SK-N-SH (cell line): ENCODE data around the gene KCNC2. TPM values are rescaled to one million over a fixed set of nuclear protein-coding genes. Genes with fewer than 3 reads are reported as not detected.

Source experiments
- CTCF ChIA-PET: fragments of 300-600, 350-600 bp; formaldehyde crosslinking; extraction: SDS; loops from one replicate; lab custom pipeline; 2021; lab: Yijun Ruan, JAX
- POLR2A ChIA-PET: fragments of 350-600 bp; sonication (Branson Sonifier 250); formaldehyde crosslinking; extraction: SDS; loops from one replicate; lab custom pipeline; 2020; ENCODE audit warnings: antibody characterized with exemption, inconsistent platforms; lab: Yijun Ruan, JAX
- DNase-seq: peaks from one replicate; pipeline ENCODE4 v3.0.0; 2012
- H2AFZ ChIP-seq: fragments of 200-600 bp; sonication (generic); 2 replicates; pipeline ENCODE4 v1.8.1; 2016; ENCODE audit warnings: antibody characterized with exemption, mild to moderate bottlenecking, low read depth
- H3F3A ChIP-seq: fragments of 200-600 bp; sonication (generic); replicated peaks from 2 replicates; pipeline ENCODE3; 2016; ENCODE audit warnings: antibody characterized with exemption, mild to moderate bottlenecking; ENCODE audit not compliant: insufficient read depth
- H3K27ac ChIP-seq, 2 experiments: fragments of 200-500 bp in 1 of 2; fragments of 200-600 bp in 1 of 2; sonication (Bioruptor generic) in 1 of 2; sonication (generic), shearing (Covaris generic) in 1 of 2; 2 replicates each; pipeline versions ENCODE4 v1.5.1 to v1.6.1; 2014 to 2016; ENCODE audit warnings: low read depth in 2 of 2, inconsistent platforms in 1 of 2, low read length in 1 of 2, mild to moderate bottlenecking in 1 of 2, mixed read lengths in 1 of 2
- H3K27me3 ChIP-seq: fragments of 200-600 bp; sonication (generic), shearing (Covaris generic); 2 replicates; pipeline ENCODE4 v1.6.1; 2016; ENCODE audit warnings: mixed run types; ENCODE audit not compliant: insufficient read depth
- H3K36me3 ChIP-seq, 2 experiments: fragments of 200-500 bp in 1 of 2; fragments of 200-600 bp in 1 of 2; sonication (Bioruptor generic) in 1 of 2; sonication (generic) in 1 of 2; replicated peaks in 1 of 2; 2 replicates each; pipeline versions ENCODE3 to v1.5.1; 2014 to 2016; ENCODE audit warnings: low read length in 1 of 2, mild to moderate bottlenecking in 1 of 2; ENCODE audit not compliant: insufficient read depth in 2 of 2, control insufficient read depth in 1 of 2
- H3K4me1 ChIP-seq, 2 experiments: fragments of 200-500 bp in 1 of 2; fragments of 200-600 bp in 1 of 2; sonication (Bioruptor generic) in 1 of 2; sonication (generic), shearing (Covaris generic) in 1 of 2; 2 replicates each; pipeline versions ENCODE4 v1.5.1 to v1.6.1; 2014 to 2016; ENCODE audit warnings: low read depth in 1 of 2, low read length in 1 of 2, mixed run types in 1 of 2; ENCODE audit not compliant: insufficient read depth in 2 of 2, control insufficient read depth in 1 of 2
- H3K4me2 ChIP-seq: fragments of 200-600 bp; sonication (generic), shearing (Covaris generic); 2 replicates; pipeline ENCODE4 v1.6.1; 2017; ENCODE audit warnings: mixed run types
- H3K4me3 ChIP-seq, 2 experiments: fragments of 200-500 bp in 1 of 2; fragments of 200-600 bp in 1 of 2; sonication (Bioruptor generic) in 1 of 2; sonication (generic), shearing (Covaris generic) in 1 of 2; 2 replicates each; pipeline versions ENCODE4 v1.5.1 to v1.8.1; 2014 to 2016; ENCODE audit warnings: low read depth in 2 of 2, inconsistent platforms in 1 of 2, low read length in 1 of 2, mild to moderate bottlenecking in 1 of 2, mixed read lengths in 1 of 2, moderate library complexity in 1 of 2
- H3K79me2 ChIP-seq: fragments of 200-600 bp; sonication (generic); 2 replicates; pipeline ENCODE4 v1.8.1; 2017; ENCODE audit warnings: mild to moderate bottlenecking; ENCODE audit not compliant: insufficient read depth
- H3K9ac ChIP-seq: fragments of 200-600 bp; sonication (generic); 2 replicates; pipeline ENCODE4 v1.6.1; 2017; ENCODE audit warnings: mixed run types
- H3K9me2 ChIP-seq: fragments of 200-600 bp; sonication (generic); 2 replicates; pipeline ENCODE4 v1.6.1; 2017; ENCODE audit warnings: mixed run types
- H3K9me3 ChIP-seq: fragments of 200-600 bp; sonication (generic); 2 replicates; pipeline ENCODE4 v1.6.1; 2017; ENCODE audit warnings: mixed run types, mild to moderate bottlenecking, moderate library complexity
- H4K20me1 ChIP-seq: fragments of 200-600 bp; sonication (generic); 2 replicates; pipeline ENCODE4 v1.6.1; 2017; ENCODE audit warnings: mild to moderate bottlenecking, mixed run types; ENCODE audit not compliant: insufficient read depth
- CHD2 ChIP-seq: fragments of 150-350 bp; IDR thresholded peaks from 2 replicates; pipeline ENCODE4 v1.6.1; 2018; ENCODE audit warnings: low read length; ENCODE audit not compliant: partially characterized antibody
- CTCF ChIP-seq: fragments of 200-600 bp; sonication (generic); IDR thresholded peaks from 2 replicates; pipeline ENCODE4 v1.6.1; 2017; ENCODE audit warnings: antibody characterized with exemption, mild to moderate bottlenecking, moderate library complexity
- EP300 ChIP-seq, 2 experiments: IDR thresholded peaks; 2 replicates each; pipeline versions ENCODE4 v1.4.0 to v1.6.1; 2012; ENCODE audit warnings: borderline replicate concordance in 1 of 2, low read depth in 1 of 2, low read length in 1 of 2
- EZH2phosphoT487 ChIP-seq: fragments of 200-600 bp; sonication (generic); IDR thresholded peaks from 2 replicates; pipeline ENCODE4 v1.6.1; 2017; ENCODE audit warnings: low read depth, mixed run types, mild to moderate bottlenecking, antibody characterized with exemption, moderate library complexity, borderline replicate concordance
- FOSL2 ChIP-seq: IDR thresholded peaks from 2 replicates; pipeline ENCODE4 v1.4.0; 2012; ENCODE audit warnings: low read depth, mild to moderate bottlenecking, moderate library complexity, borderline replicate concordance
- JUND ChIP-seq: IDR thresholded peaks from 2 replicates; pipeline ENCODE4 v1.4.0; 2012
- MAX ChIP-seq: IDR thresholded peaks from 2 replicates; pipeline ENCODE4 v1.4.0; 2012; ENCODE audit warnings: low read depth
- MEF2A ChIP-seq: IDR thresholded peaks from 2 replicates; pipeline ENCODE4 v1.4.0; 2012; ENCODE audit warnings: low read depth, borderline replicate concordance
- NFIC ChIP-seq: IDR thresholded peaks from 2 replicates; pipeline ENCODE4 v1.4.0; 2012; ENCODE audit warnings: borderline replicate concordance
- RXRA ChIP-seq: IDR thresholded peaks from 2 replicates; pipeline ENCODE4 v1.4.0; 2012; ENCODE audit warnings: low read depth, mild to moderate bottlenecking, borderline replicate concordance
- TCF12 ChIP-seq: IDR thresholded peaks from 2 replicates; pipeline ENCODE4 v1.4.0; 2012
- WGBS: methylation state at CpG from one replicate; pipeline ENCODE4 v1.1.6; 2017; ENCODE audit warnings: low lambda C conversion rate; 5-methylcytosine and 5-hydroxymethylcytosine counted together
- polyA plus RNA-seq, 3 experiments: library from polyadenylated mRNA; depleted of rRNA; stranded (reverse); fragments of >200 nt; gene quantifications; 2 replicates each; pipeline ENCODE4 v1.2.3, GENCODE V29; 2012
- TF ChIP-seq, protein P1 (sequence below): fragments of 150-350 bp; IDR thresholded peaks from 2 replicates; pipeline ENCODE4 v1.6.1; 2017; ENCODE audit warnings: antibody characterized with exemption, low read length, low read depth, borderline replicate concordance

Gene KCNC2
- polyA plus RNA-seq, 1 of the 3 experiments (the other 2 are of a cell fraction), result not detected

GRCh38 chr12:75048767-75049166, 160.9 kb downstream of the KCNC2 start:
- 45% methylated on average over 2 of the region's 2 CpGs for WGBS
- H3F3A ChIP-seq, result no peaks in the 10 kb centered on the region
- H3K9me2 ChIP-seq, result no peaks in the 10 kb centered on the region
- no peaks in the 10 kb centered on the region for H3K4me1 ChIP-seq
- POLR2A ChIA-PET, result no interaction called here
- H3K27me3 ChIP-seq, result no peaks in the 10 kb centered on the region
- TF ChIP-seq JUND, result no peak
- no peak for TF ChIP-seq CHD2
- no peak for DNase-seq
- no peak overlapping the region for H3K27ac ChIP-seq
- H3K9me3 ChIP-seq, result no peaks in the 10 kb centered on the region
- no peak overlapping the region for H3K4me2 ChIP-seq
- no peaks in the 10 kb centered on the region for H4K20me1 ChIP-seq
- no peak overlapping the region for H3K9ac ChIP-seq
- no peaks in the 10 kb centered on the region for H3K79me2 ChIP-seq
- CTCF ChIA-PET, result no interaction called here
- H2AFZ ChIP-seq, result no peak overlapping the region
- H3K4me3 ChIP-seq, result no peak overlapping the region
- H3K36me3 ChIP-seq, result no peaks in the 10 kb centered on the region

DNA sequence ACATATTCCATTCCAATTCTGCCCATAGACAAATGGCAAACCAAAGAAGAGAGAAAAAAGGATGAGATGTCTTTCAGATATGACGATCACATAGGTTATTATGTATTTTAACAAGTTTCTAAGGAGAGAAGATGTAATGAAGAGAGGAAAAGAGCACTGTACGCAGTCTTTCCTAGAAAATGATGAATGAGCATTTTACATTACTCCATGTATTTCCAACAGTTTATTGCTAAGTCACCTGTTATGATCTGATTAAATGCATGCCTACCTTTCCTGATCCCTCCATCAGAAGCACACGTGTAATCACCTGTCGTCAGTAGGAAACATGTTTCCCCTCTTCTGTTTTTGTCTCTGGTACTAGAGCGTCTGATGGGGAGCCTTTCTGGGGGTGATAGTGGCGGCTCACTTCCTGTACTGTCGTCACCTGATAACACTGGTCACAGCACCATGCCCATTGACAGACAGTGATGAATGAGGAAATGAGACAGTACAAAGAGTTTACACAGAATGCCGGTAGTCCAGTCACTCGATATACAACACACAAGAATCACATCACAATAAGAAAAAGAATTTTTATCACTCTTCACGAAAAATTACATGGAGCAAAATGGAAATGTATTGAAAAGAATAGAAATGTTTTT, 161.6 kb downstream of the KCNC2 start:
- H3F3A ChIP-seq, result no peaks in the 10 kb centered on the region
- no peak overlapping the region for H2AFZ ChIP-seq
- no peak for DNase-seq
- H3K4me3 ChIP-seq, result no peak overlapping the region
- H3K9ac ChIP-seq, result no peak overlapping the region
- no peaks in the 10 kb centered on the region for H3K36me3 ChIP-seq
- no peaks in the 10 kb centered on the region for H3K9me2 ChIP-seq
- no peak overlapping the region for H3K27ac ChIP-seq
- 20% methylated on average over 10 of the region's 10 CpGs for WGBS
- CTCF ChIA-PET, result no interaction called here
- H3K4me1 ChIP-seq, result no peaks in the 10 kb centered on the region
- TF ChIP-seq EP300 (IDR thresholded peaks at IDR 0.05; ENCODE audit: borderline replicate concordance in 1 of 2, low read depth in 1 of 2, low read length in 1 of 2) (no peak), JUND (no peak), MAX (no peak), NFIC (no peak), TCF12 (no peak), CHD2 (no peak), MEF2A (no peak), RXRA (no peak), CTCF (no peak), EZH2phosphoT487 (no peak), FOSL2 (no peak)
- TF ChIP-seq, protein P1, sequence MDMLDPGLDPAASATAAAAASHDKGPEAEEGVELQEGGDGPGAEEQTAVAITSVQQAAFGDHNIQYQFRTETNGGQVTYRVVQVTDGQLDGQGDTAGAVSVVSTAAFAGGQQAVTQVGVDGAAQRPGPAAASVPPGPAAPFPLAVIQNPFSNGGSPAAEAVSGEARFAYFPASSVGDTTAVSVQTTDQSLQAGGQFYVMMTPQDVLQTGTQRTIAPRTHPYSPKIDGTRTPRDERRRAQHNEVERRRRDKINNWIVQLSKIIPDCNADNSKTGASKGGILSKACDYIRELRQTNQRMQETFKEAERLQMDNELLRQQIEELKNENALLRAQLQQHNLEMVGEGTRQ, result no peak
- no peaks in the 10 kb centered on the region for H4K20me1 ChIP-seq
- no peaks in the 10 kb centered on the region for H3K79me2 ChIP-seq
- POLR2A ChIA-PET, result no interaction called here
- no peaks in the 10 kb centered on the region for H3K9me3 ChIP-seq
- no peaks in the 10 kb centered on the region; the same call in 1 of the 2 replicates for H3K27me3 ChIP-seq
- no peak overlapping the region for H3K4me2 ChIP-seq
